NCI-H526 (cell line): ENCODE measurements around the gene FBXO2.

Source experiments
- DNase-seq, 2 experiments: peaks; one replicate each; lab custom pipeline; 2025; lab: John Stamatoyannopoulos, UW

FBXO2 gene

DNA sequence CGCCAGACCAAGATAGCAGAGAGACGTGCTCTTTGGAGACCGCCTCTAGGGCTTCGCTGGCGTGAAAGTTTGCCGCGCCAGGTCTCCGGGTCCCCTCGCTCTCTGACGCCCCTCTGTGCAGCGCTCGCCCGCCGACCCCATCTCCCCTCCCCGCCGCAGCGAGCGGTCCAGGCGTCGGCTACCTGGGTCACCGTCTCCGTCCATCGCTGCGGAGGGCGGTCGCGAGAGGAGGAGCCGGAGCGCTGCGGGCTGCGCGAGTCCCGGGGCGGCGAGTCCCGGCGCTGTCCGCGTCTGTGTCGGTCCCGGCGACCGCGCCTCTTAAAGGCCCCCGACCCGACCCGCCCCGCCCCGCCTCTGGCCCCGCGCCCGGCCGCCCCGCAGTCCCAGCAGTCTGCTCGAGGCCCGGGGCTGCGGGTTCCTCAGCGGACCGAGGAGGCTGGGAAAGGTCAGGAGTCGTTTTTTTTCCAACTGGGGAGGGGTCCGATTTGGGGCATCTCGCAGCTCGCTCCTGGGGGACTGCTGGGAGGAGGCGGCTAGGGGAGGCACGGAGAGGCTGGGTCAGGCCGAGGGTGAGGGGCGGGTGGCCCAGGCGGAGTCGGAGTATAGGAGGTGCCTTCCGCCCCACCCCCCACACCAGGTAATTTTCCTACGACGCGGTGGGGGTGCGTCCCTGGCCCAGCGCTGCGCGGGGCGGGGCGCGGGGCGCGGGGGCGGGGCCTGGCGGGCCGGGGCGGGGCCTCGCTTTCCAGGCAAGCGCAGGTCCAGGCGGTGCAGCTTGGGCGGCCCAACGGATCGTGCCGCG, at the start of gene FBXO2, which contains the start of gene FBXO44:
Gene FBXO2, minus strand, starts transcription at position 293 of the 802 bp plus-strand sequence. Its CDS starts 89 bp downstream, at position 204.
Gene FBXO44, plus strand, starts transcription at position 741 of the 802 bp plus-strand sequence. CDS start 959 bp downstream, outside the sequence.
- DNase-seq, result peak in 1 of 2 experiments; percentile 61

GRCh38 chr1:11703357-11704193, 49.3 kb upstream of the FBXO2 start:
- DNase-seq, result no peak

DNA sequence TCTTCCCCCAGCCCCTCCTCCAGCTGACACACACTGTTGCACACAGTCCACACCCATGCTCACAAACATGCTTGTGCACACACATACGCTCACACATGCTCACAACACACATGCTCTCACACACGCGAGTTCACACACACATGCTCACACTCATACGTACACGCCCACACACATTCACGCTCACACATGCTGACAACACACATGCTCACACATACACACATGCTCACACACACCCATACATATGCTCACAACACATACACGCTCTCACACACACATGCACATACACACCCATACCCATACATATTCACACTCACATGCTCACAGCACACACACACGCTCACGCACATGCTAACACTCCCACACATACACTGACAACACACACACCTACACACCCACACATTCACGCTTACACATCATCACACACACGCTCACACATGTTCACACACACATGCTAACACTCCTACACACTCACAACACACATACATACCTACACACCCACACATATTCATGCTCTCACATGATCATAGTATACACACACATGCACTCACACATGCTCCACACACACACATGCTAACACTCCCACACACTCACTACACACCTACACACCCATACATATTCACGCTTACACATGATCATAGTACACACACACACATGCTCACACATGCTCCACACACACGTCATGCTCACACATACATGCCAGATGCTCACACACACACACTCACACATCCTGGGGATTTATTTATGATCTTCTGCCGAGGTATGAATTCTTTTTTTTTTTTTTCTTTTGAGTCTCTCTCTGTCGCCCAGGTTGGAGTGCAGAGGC, 48.0 kb upstream of the FBXO2 start:
- DNase-seq, result no peak

GRCh38 chr1:11701551-11701961, 47.3 kb upstream of the FBXO2 start:
- DNase-seq, result peak in 1 of 2 experiments; percentile 16

- peak in 1 of 2 experiments; percentile 45 for DNase-seq
These were observed 46.6 kb upstream of the FBXO2 start for GRCh38 chr1:11700601-11701467.

DNA sequence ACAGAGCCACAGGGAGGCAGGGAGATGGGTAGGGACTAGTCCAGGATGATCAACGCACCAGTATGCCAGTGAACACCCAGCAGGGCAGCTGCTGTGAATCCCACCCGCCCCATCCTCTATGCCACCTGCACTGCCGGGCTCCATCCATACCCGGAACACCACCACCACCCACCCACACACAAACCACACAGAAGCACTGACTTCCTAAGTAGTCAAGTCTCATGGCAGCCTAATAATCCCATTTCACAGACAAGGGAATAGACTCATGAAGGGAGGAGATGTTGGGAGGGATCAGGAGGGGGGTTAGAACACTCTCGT, 43.6 kb upstream of the FBXO2 start:
- no peak for DNase-seq

DNA sequence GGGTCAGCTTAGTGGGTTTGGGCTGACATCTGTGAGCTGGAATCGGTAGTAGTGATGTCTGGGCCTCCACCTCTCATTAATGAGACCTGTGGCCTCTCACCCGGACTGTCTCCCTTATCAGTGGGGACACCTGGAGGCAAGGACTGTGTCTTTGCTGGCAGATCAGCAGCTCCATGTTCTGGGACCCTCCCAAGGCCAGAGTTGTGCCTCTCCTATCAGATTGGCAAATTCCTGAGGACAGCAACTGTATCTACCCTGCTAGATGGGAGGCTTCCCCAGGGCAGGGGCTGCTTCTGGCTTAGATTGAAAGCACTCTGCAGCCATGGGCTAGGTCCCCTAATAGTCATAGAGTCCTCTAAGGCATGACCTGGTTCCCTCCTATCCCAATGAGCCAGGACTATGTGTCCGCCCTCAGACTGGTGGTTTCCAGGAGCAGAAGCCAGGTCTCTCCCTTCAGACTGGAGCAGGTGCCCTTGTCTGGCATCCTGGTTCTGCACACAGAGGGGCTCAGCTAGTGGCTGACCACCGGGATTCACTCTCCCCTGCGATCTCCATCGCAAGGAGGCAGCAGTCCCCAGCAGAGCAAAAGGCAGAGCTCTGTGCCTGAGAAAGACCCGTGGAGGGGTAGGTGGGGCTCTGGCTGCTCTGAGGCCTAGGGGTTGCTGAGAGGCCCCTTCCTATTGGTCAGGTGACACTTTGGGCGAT, 43.1 kb upstream of the FBXO2 start:
- DNase-seq, result no peak

DNA sequence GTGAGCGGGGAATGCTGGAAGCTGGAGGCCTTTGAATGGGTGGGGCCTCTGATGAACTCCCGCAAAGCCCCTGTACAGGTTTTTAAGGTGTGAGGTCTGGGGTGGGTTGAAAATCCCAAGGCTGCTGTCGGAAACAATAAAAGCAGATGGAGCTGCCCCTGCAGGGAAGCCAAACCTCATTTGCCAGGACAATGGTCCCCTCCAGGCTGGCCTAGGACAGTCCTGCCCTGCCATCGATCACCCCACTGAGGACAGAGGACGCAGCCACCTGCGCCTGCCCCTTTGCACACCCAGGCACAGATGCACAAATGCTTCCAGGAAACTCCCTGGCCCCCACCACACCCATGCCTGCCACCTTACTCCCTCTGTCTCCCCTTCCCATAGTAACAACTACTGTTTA, 41.6 kb upstream of the FBXO2 start:
- no peak for DNase-seq

DNA sequence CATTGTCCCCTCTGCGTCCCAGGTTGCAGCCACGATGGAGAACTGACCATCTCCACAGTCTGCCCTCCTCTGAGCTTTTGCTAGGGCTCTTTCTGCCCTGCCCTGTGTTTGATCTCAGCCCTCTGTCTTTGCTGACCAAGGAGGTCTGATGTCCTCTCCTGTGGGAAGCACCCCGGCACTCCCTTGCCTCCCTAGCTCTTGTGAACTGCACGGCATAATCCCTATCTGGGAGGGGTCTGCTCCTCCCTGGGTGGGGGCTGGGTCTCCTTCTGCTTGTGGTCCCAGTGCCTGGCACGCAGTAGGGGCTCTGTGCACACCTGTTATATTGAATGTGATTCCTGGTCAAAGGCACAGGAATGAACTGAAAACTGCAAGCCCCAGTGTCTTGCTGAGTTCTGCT, 39.7 kb upstream of the FBXO2 start:
- DNase-seq, result no peak

- no peak for DNase-seq
These were observed 38.9 kb upstream of the FBXO2 start for GRCh38 chr1:11693024-11693590.

- no peak for DNase-seq
These were observed 37.9 kb upstream of the FBXO2 start for GRCh38 chr1:11691928-11692711.

GRCh38 chr1:11691302-11691914, 37.2 kb upstream of the FBXO2 start, which contains the start of gene DRAXIN:
DRAXIN (plus strand) TSS chr1:11691710; CDS start chr1:11706259, 14,549 bp downstream.
- DNase-seq, result peak in 1 of 2 experiments; percentile 78

DNA sequence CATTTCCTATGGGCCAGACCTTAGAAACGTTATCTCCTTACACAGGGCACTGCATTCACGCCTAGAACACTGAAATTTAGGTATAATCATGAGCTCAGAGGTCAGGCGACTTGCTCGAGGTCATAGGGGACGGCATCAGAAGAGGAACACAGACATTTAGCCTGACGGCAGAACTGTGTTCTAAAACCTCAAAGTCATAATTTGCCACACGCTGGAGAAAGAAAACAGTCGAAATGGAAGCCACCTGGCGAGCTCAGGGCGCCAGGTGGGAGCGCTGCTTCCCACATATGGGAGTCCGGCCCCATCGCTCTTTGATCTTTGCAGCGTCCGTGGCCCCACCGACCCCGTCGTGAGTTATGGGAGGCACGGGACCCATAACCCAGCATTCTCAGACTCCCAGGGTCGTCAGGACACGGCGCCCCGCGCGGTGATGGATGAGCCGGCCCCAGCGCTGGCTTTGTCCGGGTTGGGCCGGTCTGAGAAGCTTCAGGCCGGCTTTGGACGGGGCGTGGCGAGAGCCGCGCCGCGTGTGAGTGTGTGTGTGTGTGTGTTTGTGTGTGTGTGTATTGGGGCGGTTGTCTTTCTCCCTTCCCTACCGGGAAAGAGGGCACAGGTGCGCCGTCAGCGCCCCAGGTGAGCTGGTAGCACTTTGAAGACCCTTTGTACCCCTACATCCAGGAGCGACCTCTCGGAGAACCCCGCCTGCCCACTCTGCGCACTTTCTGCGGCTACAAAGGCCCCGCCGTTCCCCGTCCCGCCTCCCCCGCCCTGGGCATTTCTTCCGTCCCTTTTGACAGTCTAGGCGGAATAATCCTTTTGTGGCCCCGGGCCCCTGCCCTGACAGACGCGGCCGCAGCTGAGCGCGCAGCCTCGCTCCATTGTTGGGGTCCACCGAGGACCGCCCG, 36.4 kb upstream of the FBXO2 start:
- DNase-seq, result peak in 1 of 2 experiments; percentile 80

- DNase-seq, result no peak
These were observed 34.3 kb upstream of the FBXO2 start for GRCh38 chr1:11688506-11688905.

DNA sequence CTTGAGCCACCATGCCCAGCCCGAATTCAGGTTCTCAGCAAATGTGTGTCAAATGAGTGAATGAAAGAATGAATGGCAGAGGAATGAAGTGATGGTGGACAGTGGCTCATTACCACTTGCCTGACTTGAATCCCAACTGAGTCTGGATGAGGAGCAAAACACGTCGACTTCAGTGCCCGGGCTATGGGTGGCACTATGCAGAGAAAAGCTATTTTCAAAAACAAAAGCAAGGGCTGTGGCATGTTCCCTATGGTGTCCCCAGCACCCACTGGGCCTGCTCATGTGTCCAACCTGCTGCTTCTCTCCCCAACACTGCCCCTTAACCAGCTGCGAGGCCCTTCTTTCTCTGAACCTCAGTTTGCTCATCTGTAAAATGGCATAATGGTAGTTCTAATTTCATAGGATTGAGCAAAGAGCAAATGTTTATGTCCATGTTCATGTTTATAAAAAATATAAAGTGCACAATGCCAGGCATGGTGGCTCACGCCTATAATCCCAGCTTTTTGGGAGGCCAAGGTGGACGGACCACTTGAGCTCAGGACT, 31.1 kb upstream of the FBXO2 start:
- no peak for DNase-seq

DNA sequence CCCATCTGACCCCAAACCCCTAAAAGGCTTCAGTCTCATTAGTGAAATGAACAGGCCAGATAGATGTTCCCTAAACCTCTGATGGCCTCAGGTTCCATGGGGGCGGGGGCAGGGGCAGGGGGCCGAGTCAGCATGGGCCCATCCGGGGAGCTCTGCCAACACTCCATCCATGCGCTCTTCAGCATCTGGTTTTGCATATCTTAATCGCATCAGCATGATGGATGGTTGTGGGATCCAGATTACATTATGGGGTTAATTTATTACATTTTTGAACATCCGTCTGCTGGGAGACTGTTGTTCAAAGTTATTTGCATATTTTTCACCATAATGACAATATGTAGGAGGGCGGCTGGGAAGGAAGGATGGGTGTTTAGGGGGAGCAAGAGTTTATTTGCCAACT, 29.8 kb upstream of the FBXO2 start:
- DNase-seq, result peak; percentile 75 to 79

- no peak for DNase-seq
These were observed 28.6 kb upstream of the FBXO2 start for GRCh38 chr1:11682799-11683198.
